OCI-LY7 (cell line): ENCODE data around the gene BDKRB2. TPM values are rescaled to one million over a fixed set of nuclear protein-coding genes. Genes with fewer than 3 reads are reported as not detected.

Source experiments
- BruUV-seq: library from RNA; stranded (reverse); fragments of 400-500 nt; replicated peaks from 2 replicates; lab custom pipeline; 2021; lab: Mats Ljungman, UMichigan
- CTCF ChIA-PET: fragments of 300-600 bp; sonication (Branson Sonifier 250); formaldehyde crosslinking; loops from one replicate; lab custom pipeline; 2022; ENCODE audit warnings: antibody characterized with exemption; ENCODE audit not compliant: unreplicated experiment; lab: Charles Lee
- POLR2A ChIA-PET: fragments of 300-600 bp; sonication (Branson Sonifier 250); formaldehyde crosslinking; loops from one replicate; lab custom pipeline; 2022; ENCODE audit warnings: antibody characterized with exemption; lab: Charles Lee
- DNase-seq: peaks from one replicate; pipeline ENCODE4 v3.0.0-alpha.2; 2015; ENCODE audit warnings: low spot score
- H2AFZ ChIP-seq: fragments of 200-600 bp; sonication (generic), shearing (Covaris generic); 2 replicates; pipeline ENCODE4 v1.6.1; 2014; ENCODE audit warnings: mild to moderate bottlenecking, antibody characterized with exemption, low read length, moderate library complexity
- H3K27ac ChIP-seq: fragments of 200-600 bp; sonication (generic); 2 replicates; pipeline ENCODE4 v1.5.1; 2014; ENCODE audit warnings: mixed run types, low read depth, mild to moderate bottlenecking, moderate library complexity, low read length, inconsistent platforms; ENCODE audit not compliant: poor library complexity, severe bottlenecking
- H3K36me3 ChIP-seq: fragments of 200-600 bp; sonication (generic); 2 replicates; pipeline ENCODE4 v1.6.1; 2014; ENCODE audit warnings: mild to moderate bottlenecking, antibody characterized with exemption, low read length, moderate library complexity, mixed read lengths; ENCODE audit not compliant: insufficient read depth
- H3K4me1 ChIP-seq: fragments of 200-600 bp; sonication (generic); 2 replicates; pipeline ENCODE4 v1.5.1; 2014; ENCODE audit warnings: mild to moderate bottlenecking, low read length; ENCODE audit not compliant: insufficient read depth, poor library complexity, severe bottlenecking
- H3K4me2 ChIP-seq: fragments of 200-600 bp; sonication (generic); 2 replicates; pipeline ENCODE4 v1.6.1; 2014; ENCODE audit warnings: mild to moderate bottlenecking, low read length
- H3K4me3 ChIP-seq: fragments of 200-600 bp; sonication (generic); 2 replicates; pipeline ENCODE4 v1.5.1; 2014; ENCODE audit warnings: mild to moderate bottlenecking, low read depth, low read length; ENCODE audit not compliant: poor library complexity, severe bottlenecking
- H3K79me2 ChIP-seq: fragments of 200-600 bp; sonication (generic); 2 replicates; pipeline ENCODE4 v1.6.1; 2016; ENCODE audit warnings: low read depth, mild to moderate bottlenecking, low read length, moderate library complexity, mixed read lengths; ENCODE audit not compliant: insufficient read depth
- H3K9me2 ChIP-seq: fragments of 200-600 bp; sonication (generic); 2 replicates; pipeline ENCODE4 v1.6.1; 2016; ENCODE audit warnings: mild to moderate bottlenecking, low read length, mixed read lengths; ENCODE audit not compliant: insufficient read depth
- H3K9me3 ChIP-seq: fragments of 200-600 bp; sonication (generic); 2 replicates; pipeline ENCODE4 v1.6.1; 2014; ENCODE audit warnings: mild to moderate bottlenecking, mixed run types, low read length, mixed read lengths
- H4K20me1 ChIP-seq: fragments of 200-600 bp; sonication (generic); 2 replicates; pipeline ENCODE4 v1.6.1; 2014; ENCODE audit warnings: mild to moderate bottlenecking, antibody characterized with exemption, low read length, moderate library complexity, mixed read lengths; ENCODE audit not compliant: insufficient read depth
- EZH2phosphoT487 ChIP-seq: fragments of 200-600 bp; sonication (generic); IDR thresholded peaks from 2 replicates; pipeline ENCODE4 v1.6.1; 2018; ENCODE audit warnings: low read depth, borderline replicate concordance, mild to moderate bottlenecking, mixed run types, antibody characterized with exemption, low read length, moderate library complexity, mixed read lengths
- intact Hi-C: fragments of 100-400 bp; cut with micrococcal nuclease; formaldehyde crosslinking; loops from one replicate; pipeline ENCODE4 v1.10.0; 2022; ENCODE audit not compliant: unreplicated experiment
- total RNA-seq, 2 experiments: library from RNA; depleted of rRNA in 1 of 2; stranded (reverse); fragments of >200 nt in 1 of 2; shearing (Covaris generic) in 1 of 2; gene quantifications; 2 replicates each; pipeline ENCODE4 v1.2.3, GENCODE V29; 2014 to 2022
- TF ChIP-seq, protein P1 (sequence below): fragments of 200-600 bp; sonication (generic); conservative IDR thresholded peaks from 2 replicates; pipeline ENCODE4 v1.5.1; 2014; ENCODE audit warnings: mild to moderate bottlenecking, antibody characterized with exemption, low read length, moderate library complexity, mixed read lengths

BDKRB2 gene
- total RNA-seq, 2 experiments from 2014 or later = 0.17 TPM; not detected in 1

DNA sequence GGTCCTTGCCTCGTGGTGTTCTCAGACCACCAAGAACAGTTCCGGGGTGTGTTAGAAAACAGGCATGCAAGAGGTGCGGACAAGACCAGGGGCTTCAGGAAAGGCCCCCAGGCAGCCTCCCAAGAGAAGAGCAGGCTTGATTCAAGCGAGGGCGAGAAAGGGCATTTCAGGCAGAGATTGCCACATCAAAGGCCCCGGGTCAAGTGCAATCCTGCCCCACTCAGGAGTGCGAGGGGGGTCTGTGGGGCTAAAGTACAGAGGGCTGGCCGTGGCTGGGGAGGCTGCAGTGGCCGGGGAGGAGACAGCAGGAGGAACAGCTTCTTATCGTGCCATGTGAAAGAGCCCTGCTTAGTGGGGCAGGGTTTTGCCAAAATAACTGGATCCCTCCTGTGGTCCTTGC, 2.7 kb upstream of the BDKRB2 start:
- H3K4me2 ChIP-seq = no peak overlapping the region

DNA sequence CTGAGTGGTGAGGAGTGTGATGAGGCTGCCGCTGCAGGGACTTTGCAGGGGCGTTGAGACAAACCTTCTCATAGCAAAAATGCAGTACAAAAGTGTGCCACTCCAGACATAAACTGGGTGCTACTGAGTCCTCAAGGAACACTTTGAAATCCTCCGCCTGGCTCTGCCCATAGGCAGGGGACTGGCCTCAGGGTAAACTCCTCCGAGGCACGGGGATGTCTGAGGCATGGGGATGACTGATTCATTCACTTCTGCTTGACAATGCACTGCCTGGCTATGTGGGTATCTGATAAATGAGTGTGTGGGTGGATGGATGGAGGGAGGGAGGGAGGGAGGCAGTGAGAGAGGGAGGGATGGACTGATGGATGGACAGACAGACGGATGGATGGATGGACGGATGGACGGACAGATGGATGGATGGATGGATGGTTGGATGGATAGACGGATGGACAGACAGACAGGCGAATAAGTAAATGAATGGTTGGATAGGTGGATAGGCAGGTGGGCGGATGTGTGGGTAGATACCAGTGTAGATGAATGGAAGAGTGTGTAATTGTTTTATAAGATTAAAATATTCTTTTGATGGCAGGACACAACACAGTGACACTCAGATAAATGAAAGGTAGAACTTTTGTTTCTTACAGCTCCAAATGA, 2.1 kb upstream of the BDKRB2 start:
- Histone ChIP-seq H4K20me1 (no peaks in the 10 kb centered on the region), H3K36me3 (no peaks in the 10 kb centered on the region), H3K4me3 (no peak overlapping the region), H3K79me2 (no peaks in the 10 kb centered on the region), H3K4me2 (no peak overlapping the region), H3K9me3 (no peaks in the 10 kb centered on the region), H3K4me1 (peaks cover 5% of the 10 kb centered on the region), H2AFZ (no peak overlapping the region), H3K9me2 (no peaks in the 10 kb centered on the region), H3K27ac (no peak overlapping the region)
- intact Hi-C loops = no loop called here
- BruUV-seq = no TSS peak
- no peak for DNase-seq
- POLR2A ChIA-PET = interaction anchor here (0.5 kb wide), 1 partner anchor 193 kb away, joined by 8 read pairs; no protein-coding TSS in a partner anchor
- CTCF ChIA-PET = no interaction called here
- TF ChIP-seq EZH2phosphoT487 = no peak
- TF ChIP-seq, protein P1, sequence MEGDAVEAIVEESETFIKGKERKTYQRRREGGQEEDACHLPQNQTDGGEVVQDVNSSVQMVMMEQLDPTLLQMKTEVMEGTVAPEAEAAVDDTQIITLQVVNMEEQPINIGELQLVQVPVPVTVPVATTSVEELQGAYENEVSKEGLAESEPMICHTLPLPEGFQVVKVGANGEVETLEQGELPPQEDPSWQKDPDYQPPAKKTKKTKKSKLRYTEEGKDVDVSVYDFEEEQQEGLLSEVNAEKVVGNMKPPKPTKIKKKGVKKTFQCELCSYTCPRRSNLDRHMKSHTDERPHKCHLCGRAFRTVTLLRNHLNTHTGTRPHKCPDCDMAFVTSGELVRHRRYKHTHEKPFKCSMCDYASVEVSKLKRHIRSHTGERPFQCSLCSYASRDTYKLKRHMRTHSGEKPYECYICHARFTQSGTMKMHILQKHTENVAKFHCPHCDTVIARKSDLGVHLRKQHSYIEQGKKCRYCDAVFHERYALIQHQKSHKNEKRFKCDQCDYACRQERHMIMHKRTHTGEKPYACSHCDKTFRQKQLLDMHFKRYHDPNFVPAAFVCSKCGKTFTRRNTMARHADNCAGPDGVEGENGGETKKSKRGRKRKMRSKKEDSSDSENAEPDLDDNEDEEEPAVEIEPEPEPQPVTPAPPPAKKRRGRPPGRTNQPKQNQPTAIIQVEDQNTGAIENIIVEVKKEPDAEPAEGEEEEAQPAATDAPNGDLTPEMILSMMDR = no peak

More for the DNA sequence above, 2.7 kb upstream of the BDKRB2 start:
- no peaks in the 10 kb centered on the region for H3K36me3 ChIP-seq
- H3K79me2 ChIP-seq = no peaks in the 10 kb centered on the region
- H4K20me1 ChIP-seq = no peaks in the 10 kb centered on the region
- peaks cover 5% of the 10 kb centered on the region for H3K4me1 ChIP-seq
- POLR2A ChIA-PET = no interaction called here
- no peak overlapping the region for H2AFZ ChIP-seq
- H3K27ac ChIP-seq = no peak overlapping the region
- H3K4me3 ChIP-seq = no peak overlapping the region
- no TSS peak for BruUV-seq
- intact Hi-C loops = no loop called here
- H3K9me2 ChIP-seq = no peaks in the 10 kb centered on the region
- CTCF ChIA-PET = no interaction called here
- no peak for DNase-seq
- TF ChIP-seq, protein P1 = no peak
- no peaks in the 10 kb centered on the region for H3K9me3 ChIP-seq

DNA sequence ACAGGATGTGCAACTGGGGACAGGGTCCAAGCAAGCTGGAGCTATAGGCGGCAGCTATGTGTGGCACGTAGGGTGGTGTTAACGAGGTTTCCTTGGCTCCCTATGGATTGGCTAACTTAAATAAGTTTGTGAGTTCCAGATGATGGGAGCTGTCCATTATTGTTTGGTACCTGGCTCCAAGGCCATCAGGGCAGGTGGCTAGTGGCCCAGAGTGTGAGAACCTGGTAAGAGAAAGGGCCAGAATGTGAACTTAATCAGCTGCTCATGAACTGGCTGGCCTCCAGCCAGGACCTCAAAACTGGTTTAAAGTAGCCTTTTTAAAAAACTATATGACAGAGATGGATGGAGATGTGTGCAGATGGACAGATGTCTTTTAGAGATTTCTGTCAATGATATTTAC, 1.5 kb upstream of the BDKRB2 start:
- H3K4me1 ChIP-seq = peaks cover 5% of the 10 kb centered on the region
- POLR2A ChIA-PET = interaction anchor here (0.5 kb wide), 1 partner anchor 192 kb away, joined by 8 read pairs; no protein-coding TSS in a partner anchor
- H3K9me2 ChIP-seq = no peaks in the 10 kb centered on the region

More for the DNA sequence above, 1.5 kb upstream of the BDKRB2 start:
- H3K79me2 ChIP-seq = no peaks in the 10 kb centered on the region
- CTCF ChIA-PET = no interaction called here
- intact Hi-C loops = no loop called here
- no peak for DNase-seq
- H4K20me1 ChIP-seq = no peaks in the 10 kb centered on the region
- no peak overlapping the region for H3K4me2 ChIP-seq
- H3K4me3 ChIP-seq = no peak overlapping the region
- no TSS peak for BruUV-seq
- no peak for TF ChIP-seq EZH2phosphoT487
- TF ChIP-seq, protein P1 = no peak
- H3K36me3 ChIP-seq = no peaks in the 10 kb centered on the region
- H2AFZ ChIP-seq = no peak overlapping the region
- H3K9me3 ChIP-seq = no peaks in the 10 kb centered on the region
- H3K27ac ChIP-seq = no peak overlapping the region
